Measurements from ENCODE around the gene PNLIPRP3. TPM values are rescaled to one million over a fixed set of nuclear protein-coding genes. Genes with fewer than 3 reads are reported as not detected.

The PNLIPRP3 gene
- total RNA-seq, 1 donor from 2014 or later = not detected

DNA sequence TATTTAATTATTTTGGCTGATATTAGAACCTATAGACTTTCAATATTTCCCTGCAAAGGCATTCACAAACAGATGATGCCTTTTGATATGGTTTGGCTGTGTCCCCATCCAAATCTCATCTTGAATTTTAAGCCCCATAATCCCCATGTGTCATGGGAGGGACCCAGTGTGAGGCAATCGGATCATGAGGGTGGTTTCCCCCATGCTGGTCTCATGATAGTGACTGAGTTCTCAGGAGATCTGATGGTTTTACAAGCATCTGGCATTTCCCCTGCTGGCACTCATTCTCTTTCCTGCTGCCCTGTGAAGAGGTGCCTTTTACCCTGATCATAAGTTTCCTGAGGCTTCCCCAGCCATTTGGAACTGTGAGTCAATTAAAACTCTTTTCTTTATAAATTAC, 9.3 kb upstream of the PNLIPRP3 start:
- Histone ChIP-seq H3K36me3 (ENCODE audit: control insufficient read depth, insufficient read depth, low read length) (no peaks in the 10 kb centered on the region), H3K4me3 (ENCODE audit: low read depth, low read length) (no peak overlapping the region), H3K27me3 (ENCODE audit: control insufficient read depth, insufficient read depth, low read length) (no peaks in the 10 kb centered on the region)
- TF ChIP-seq, protein P1, sequence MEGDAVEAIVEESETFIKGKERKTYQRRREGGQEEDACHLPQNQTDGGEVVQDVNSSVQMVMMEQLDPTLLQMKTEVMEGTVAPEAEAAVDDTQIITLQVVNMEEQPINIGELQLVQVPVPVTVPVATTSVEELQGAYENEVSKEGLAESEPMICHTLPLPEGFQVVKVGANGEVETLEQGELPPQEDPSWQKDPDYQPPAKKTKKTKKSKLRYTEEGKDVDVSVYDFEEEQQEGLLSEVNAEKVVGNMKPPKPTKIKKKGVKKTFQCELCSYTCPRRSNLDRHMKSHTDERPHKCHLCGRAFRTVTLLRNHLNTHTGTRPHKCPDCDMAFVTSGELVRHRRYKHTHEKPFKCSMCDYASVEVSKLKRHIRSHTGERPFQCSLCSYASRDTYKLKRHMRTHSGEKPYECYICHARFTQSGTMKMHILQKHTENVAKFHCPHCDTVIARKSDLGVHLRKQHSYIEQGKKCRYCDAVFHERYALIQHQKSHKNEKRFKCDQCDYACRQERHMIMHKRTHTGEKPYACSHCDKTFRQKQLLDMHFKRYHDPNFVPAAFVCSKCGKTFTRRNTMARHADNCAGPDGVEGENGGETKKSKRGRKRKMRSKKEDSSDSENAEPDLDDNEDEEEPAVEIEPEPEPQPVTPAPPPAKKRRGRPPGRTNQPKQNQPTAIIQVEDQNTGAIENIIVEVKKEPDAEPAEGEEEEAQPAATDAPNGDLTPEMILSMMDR (IDR thresholded peaks at IDR 0.05; ENCODE audit: insufficient read depth, low read length, poor library complexity, severe bottlenecking) = no peak
- no peak for DNase-seq (ENCODE audit: low read depth)

DNA sequence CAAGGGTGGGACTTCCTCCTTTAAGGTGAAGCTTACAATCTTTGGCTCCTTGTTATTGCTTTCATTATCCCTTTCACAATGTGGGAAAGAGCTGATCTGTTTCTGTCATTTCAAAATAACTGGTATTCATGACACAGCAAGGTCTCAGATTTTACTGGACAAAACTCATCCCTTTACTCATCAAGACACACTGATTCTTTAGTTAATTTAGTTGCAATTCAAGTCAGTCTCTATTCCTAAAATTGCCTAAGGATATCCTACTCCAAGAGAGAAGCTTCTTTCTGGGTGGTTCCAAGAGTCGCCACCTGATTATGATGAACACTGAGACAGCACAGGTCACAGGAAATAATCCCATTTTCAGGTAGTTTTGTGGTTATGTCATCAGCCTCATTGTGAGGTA, 5.8 kb upstream of the PNLIPRP3 start:
- TF ChIP-seq, protein P1 (IDR thresholded peaks at IDR 0.05; ENCODE audit: insufficient read depth, low read length, poor library complexity, severe bottlenecking) = no peak
- no peak for DNase-seq (ENCODE audit: low read depth)
- H3K4me3 ChIP-seq (ENCODE audit: low read depth, low read length) = no peak overlapping the region
- H3K27me3 ChIP-seq (ENCODE audit: control insufficient read depth, insufficient read depth, low read length) = no peaks in the 10 kb centered on the region
- no peaks in the 10 kb centered on the region for H3K36me3 ChIP-seq (ENCODE audit: control insufficient read depth, insufficient read depth, low read length)

DNA sequence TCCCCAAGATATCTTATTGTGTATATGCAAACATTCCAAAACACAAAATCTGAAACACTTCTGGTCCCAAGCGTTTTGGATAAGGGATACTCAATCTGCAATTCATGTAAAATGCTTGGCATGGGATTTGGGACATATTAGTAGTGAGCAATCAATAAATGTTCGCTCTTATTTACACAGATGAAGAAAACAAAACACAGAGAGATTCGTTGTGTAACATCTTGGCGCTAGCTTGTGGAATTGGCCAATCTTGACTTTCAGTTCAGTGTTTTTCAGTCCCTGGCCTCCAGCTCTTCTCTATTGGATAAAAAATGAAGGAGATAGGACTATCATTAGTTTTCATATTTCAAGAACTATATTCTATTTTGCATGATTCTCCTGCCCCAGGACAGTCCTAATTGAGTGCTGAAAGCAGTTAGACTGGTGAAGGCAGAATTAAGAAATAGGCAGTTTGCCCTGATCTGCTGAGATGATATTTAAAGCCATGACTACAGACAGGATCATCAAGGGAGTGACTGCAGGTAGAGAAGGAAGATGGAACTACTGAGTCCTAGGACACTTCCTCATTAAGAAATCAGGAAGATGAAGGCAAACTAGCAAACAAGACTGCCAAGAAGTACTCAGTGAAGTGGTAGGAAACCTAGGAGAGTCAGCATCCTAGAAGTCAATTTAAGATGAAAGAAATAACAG, 1.8 kb downstream of the PNLIPRP3 start:
- TF ChIP-seq, protein P1 (IDR thresholded peaks at IDR 0.05; ENCODE audit: insufficient read depth, low read length, poor library complexity, severe bottlenecking) = no peak

DNA sequence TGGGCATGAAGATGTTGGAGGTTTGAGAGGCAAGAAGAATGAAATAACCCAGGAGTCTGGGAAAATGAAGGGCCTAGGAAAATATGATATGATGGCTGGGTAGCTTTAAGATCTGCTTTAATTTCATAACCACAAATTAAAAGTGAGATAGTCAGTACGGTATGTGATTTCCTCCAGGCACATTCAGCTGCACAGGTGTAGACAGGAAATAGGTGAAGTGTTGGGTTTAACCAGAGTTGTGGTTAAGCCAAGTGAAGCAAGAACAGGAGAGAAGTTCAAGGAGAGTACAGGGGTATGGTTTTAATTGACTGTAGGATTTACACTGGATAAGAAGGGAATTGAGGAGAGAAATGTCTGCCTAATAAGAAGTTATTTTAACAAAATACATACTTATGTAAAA, 2.6 kb downstream of the PNLIPRP3 start:
- Histone ChIP-seq H3K4me3 (ENCODE audit: low read depth, low read length) (no peak overlapping the region), H3K36me3 (ENCODE audit: control insufficient read depth, insufficient read depth, low read length) (no peaks in the 10 kb centered on the region), H3K27me3 (ENCODE audit: control insufficient read depth, insufficient read depth, low read length) (no peaks in the 10 kb centered on the region)
- DNase-seq (ENCODE audit: low read depth) = no peak
- TF ChIP-seq, protein P1 (IDR thresholded peaks at IDR 0.05; ENCODE audit: insufficient read depth, low read length, poor library complexity, severe bottlenecking) = no peak

More for the DNA sequence above, 1.8 kb downstream of the PNLIPRP3 start:
- Histone ChIP-seq H3K36me3 (ENCODE audit: control insufficient read depth, insufficient read depth, low read length) (no peaks in the 10 kb centered on the region), H3K27me3 (ENCODE audit: control insufficient read depth, insufficient read depth, low read length) (no peaks in the 10 kb centered on the region), H3K4me3 (ENCODE audit: low read depth, low read length) (no peak overlapping the region)
- no peak for DNase-seq (ENCODE audit: low read depth)

DNA sequence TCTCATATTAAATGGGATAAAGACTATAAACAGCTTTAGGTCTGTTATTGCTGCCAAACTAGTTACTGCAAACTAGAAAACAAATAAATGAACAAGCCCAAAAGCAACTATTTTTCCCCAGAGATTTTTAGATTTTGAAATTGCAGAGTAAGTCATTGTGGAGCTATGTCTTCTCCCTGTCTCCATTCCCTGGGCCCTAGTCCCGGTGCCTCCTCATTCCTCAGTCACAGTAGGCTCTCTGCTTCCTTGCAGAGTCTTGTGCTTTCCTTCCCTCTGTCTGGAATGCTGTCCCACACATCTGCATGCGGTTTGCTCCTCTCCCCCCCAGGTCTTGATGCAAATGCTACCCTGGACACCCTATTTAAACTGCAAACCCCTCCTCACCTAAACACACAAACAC, 4.0 kb downstream of the PNLIPRP3 start:
- Histone ChIP-seq H3K36me3 (ENCODE audit: control insufficient read depth, insufficient read depth, low read length) (no peaks in the 10 kb centered on the region), H3K4me3 (ENCODE audit: low read depth, low read length) (no peak overlapping the region), H3K27me3 (ENCODE audit: control insufficient read depth, insufficient read depth, low read length) (no peaks in the 10 kb centered on the region)
- TF ChIP-seq, protein P1 (IDR thresholded peaks at IDR 0.05; ENCODE audit: insufficient read depth, low read length, poor library complexity, severe bottlenecking) = no peak
- no peak for DNase-seq (ENCODE audit: low read depth)

All from kidney epithelial cell (primary cell).